Stimulated activated CD8-positive, alpha-beta memory T cell treated with anti-CD3 and anti-CD28 coated beads, Interleukin-15, amount 100 ng/mL, for 4 hours (primary cell): Measurements from ENCODE around the gene NEK1.
"Not testable (repeated sequence)": the region's sequence is repeated elsewhere in the genome, so short reads cannot be mapped to it uniquely, and the experiment has no call there.

ENCODE experiments used
- DNase-seq, 2 donors: peaks; one replicate each; pipeline ENCODE4 v3.0.0-alpha.2; 2020; ENCODE audit warnings: low read depth in 2 of 2

The NEK1 gene

GRCh38 chr4:169603312-169603711, 9.1 kb downstream of the NEK1 start:
- DNase-seq = no peak

GRCh38 chr4:169601016-169601771, 11.2 kb downstream of the NEK1 start:
- no peak for DNase-seq

GRCh38 chr4:169594560-169595195, 17.7 kb downstream of the NEK1 start:
- DNase-seq = no peak

GRCh38 chr4:169593050-169593560, 19.3 kb downstream of the NEK1 start:
- DNase-seq = no peak

- no peak for DNase-seq
These were observed 28.8 kb downstream of the NEK1 start for GRCh38 chr4:169583563-169583962.

DNA sequence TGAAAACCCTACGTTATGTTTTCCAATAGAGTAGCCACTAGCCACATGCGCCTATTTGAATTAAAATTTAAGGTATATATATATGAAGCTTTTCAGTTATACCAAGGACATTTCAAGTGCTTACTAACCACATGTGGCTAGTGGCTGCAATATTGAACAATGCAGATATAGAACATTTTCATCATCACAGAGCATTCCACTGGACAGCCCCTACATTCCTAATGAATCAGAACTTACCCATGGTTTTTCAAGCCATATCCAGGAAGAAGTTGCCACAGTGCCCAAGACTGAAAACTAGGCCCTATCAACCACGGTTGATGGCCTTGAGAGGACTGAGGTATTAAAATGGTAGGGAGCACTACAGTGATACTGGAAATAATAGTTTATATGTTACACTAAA, 29.7 kb downstream of the NEK1 start:
- DNase-seq = no peak

DNA sequence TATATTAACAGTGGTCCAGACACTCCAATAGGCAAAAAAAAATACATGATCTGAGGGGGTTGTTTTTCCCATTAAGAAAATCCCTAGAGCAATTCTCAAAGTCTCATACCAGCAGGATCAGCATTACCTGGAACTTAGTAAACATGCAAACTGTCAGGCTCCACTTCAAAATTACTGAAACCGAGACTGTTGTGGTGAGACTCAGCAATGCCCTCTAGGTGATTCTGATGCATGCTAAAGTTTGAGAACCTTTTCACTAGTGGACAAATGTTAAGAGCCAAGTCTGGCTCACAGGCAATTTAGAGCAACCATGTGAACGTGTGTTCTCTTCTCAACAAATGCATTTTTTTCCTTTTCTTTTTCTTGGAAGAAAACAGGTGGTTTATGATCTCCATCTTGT, 30.2 kb downstream of the NEK1 start:
- DNase-seq = no peak

- DNase-seq = no peak
These were observed 38.5 kb downstream of the NEK1 start for GRCh38 chr4:169573889-169574288.

GRCh38 chr4:169571435-169571834, 40.9 kb downstream of the NEK1 start:
- no peak for DNase-seq

DNA sequence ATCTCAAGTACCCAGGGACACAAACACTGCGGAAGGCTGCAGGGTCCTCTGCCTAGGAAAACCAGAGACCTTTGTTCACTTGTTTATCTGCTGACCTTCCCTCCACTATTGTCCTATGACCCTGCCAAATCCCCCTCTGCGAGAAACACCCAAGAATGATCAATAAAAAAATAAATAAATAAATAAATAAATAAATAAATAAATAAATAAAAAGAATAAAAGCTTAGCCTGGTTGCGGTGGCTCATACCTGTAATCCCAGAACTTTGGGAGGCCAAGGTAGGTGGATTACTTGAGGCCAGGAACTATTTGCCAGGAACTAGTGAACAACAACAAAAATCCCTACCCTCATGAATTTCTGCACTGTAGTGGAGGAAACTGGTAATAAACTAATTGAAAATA, 41.4 kb downstream of the NEK1 start:
- DNase-seq = not testable (repeated sequence)

GRCh38 chr4:169570266-169570665, 42.1 kb downstream of the NEK1 start:
- DNase-seq = not testable (repeated sequence)

- not testable (repeated sequence) for DNase-seq
These were observed 43.2 kb downstream of the NEK1 start for GRCh38 chr4:169569188-169569587.

DNA sequence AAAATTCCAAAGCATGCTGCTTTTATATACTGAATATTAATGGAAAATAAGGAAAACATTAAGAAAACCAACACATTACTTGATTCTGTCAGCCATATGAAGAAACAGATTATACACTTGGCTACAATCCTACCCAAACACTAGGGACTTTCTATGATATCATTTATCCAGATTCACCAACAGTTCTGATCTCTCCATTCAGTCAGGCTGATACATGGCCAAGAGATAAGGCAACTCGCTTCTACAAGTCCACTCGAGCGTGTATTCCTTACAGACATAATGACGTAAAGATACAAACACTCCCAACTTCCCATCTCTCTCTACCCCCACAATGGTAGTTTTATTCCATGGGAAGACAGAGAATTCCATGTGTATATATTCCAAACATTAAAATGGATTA, 44.5 kb downstream of the NEK1 start:
- DNase-seq = no peak

- no peak for DNase-seq
These were observed 46.2 kb downstream of the NEK1 start for GRCh38 chr4:169566021-169566818.

- no peak for DNase-seq
These were observed 46.8 kb downstream of the NEK1 start for GRCh38 chr4:169565606-169566005.

DNA sequence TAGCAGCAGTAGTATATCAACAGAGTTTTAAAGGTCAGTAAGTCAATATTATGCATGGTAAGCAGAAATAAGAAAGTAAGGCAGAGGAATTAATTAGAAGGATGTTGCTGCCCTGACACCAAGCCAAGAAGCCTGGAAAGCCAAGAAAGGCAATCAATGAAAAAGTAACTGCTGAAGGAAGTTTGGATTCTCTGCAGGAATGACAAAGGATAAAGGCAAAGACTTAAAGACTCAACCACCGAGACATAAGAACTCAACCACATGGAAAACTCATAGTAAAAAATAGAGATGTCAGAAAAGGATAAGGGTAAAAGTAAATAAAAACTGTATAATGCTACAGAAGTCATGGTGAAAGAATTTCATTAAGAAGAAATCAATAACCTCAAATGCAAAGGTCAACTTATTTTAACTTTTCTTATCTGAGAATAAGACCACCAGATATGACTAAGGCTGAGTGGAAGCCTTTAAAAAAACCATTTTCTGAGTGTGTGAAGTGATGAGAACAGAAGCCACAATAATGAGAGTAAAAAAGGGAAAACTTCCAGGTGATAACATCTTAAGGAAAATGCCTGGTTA, 55.2 kb downstream of the NEK1 start:
- no peak for DNase-seq

DNA sequence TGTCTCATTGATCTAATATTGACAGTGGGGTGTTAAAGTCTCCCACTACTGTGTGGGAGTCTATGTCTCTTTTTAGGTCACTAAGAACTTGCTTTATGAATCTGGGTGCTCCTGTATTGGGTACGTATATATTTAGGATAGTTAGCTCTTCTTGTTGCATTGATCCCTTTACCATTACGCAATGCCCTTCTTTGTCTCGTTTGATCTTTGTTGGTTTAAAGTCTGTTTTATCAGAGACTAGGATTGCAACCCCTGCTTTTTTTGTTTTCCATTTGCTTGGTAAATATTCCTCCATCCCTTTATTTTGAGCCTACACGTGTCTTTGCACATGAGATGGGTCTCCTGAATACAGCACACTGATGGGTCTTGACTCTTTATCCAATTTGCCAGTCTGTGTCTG, 65.8 kb downstream of the NEK1 start:
- not testable (repeated sequence) for DNase-seq

- no peak for DNase-seq
These were observed 71.6 kb downstream of the NEK1 start for GRCh38 chr4:169540774-169541173.

DNA sequence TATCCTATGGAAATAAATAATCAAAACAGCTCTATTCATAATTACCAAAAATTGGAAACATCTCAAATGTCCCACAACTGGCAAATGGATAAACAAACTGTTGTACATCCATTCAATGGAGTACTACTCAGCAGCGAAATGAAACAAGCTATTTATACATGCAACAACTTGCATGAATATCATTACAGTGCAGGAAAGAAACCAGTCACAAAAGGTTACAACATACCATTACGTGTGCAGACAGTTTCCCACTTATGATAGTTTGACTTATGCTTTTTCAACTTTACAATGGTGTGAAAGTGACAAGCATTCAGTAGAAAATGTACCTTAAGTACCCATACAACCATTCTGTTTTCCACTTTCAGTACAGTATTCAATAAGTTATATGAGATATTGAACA, 82.3 kb downstream of the NEK1 start:
- DNase-seq = no peak

DNA sequence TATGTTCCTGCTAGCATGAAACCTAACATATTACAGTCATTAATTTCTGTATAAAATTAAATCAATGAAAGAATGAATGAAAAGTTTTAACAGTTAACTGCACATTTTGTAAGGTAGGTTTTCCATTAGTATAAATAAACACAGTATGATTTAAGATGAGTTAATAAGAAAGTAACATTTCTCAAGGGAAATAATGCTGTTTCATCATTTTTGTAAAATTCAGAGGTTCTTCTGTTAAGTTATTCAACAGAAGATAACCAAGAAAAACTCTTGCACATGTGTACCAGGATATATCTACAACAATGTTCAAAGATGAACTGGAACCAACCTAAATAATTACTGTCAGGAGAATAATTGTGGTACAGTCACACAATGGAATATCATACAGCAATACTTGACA, 88.6 kb downstream of the NEK1 start:
- DNase-seq = no peak

- no peak for DNase-seq
These were observed 101.8 kb downstream of the NEK1 start for GRCh38 chr4:169510617-169511016.

DNA sequence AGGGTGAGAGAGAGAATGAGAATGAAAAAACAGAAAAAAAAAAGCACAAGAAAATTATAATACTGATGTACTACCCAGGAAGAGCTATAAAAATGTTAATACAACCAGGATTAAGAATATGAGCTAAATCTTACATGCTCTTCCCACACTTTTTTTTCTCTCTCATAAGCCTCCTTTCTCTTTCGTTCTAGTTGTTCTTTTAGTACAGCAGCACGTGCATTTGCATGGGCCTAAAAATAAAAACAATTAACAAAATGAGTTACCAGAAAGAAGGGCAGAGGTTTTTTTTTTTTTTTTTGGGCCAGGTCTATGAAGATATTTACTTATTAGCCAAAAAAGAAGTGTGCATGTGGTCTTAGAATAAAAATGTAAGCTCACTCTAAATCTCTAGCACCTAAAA, 105.5 kb downstream of the NEK1 start:
- DNase-seq = no peak
